Upper lobe of right lung (tissue), 1 donor: ENCODE data around the gene EEF1G. TPM values are rescaled to one million over a fixed set of nuclear protein-coding genes. Genes with fewer than 3 reads are reported as not detected.
"Not testable (repeated sequence)": the region's sequence is repeated elsewhere in the genome, so short reads cannot be mapped to it uniquely, and the experiment has no call there.

ENCODE experiments used
- ATAC-seq: fragments of 200-7000 bp; cut with Tn5 transposase; one replicate; pipeline ENCODE4 v1.9.1; 2020; ENCODE audit warnings: mild to moderate bottlenecking, moderate library complexity
- DNase-seq: peaks from one replicate; pipeline ENCODE4 v3.0.0-alpha.2; 2020
- H3K27ac ChIP-seq: fragments of 200-600 bp; one replicate; pipeline ENCODE4 v1.8.0; 2022
- H3K27me3 ChIP-seq: fragments of 200-600 bp; one replicate; pipeline ENCODE4 v1.8.0; 2022; ENCODE audit warnings: mild to moderate bottlenecking
- H3K36me3 ChIP-seq: fragments of 200-600 bp; one replicate; pipeline ENCODE4 v1.8.0; 2022
- H3K4me1 ChIP-seq: fragments of 200-600 bp; one replicate; pipeline ENCODE4 v1.8.0; 2022
- H3K4me3 ChIP-seq: fragments of 200-600 bp; one replicate; pipeline ENCODE4 v1.8.0; 2022; ENCODE audit warnings: mild to moderate bottlenecking
- H3K9me3 ChIP-seq: fragments of 200-600 bp; one replicate; pipeline ENCODE4 v1.8.0; 2022
- intact Hi-C: fragments of 100-400 bp; cut with DNase I; formaldehyde crosslinking; loops from one replicate; pipeline ENCODE4 v1.11.0; 2022
- total RNA-seq: library from RNA; stranded (reverse); fragmentation: NEBNext Ultra II Directional; extraction: Animal tissue kit (Norgen Biotek cat#: 25700); gene quantifications from one replicate; pipeline ENCODE4 v1.2.1, GENCODE V29; 2021
- TF ChIP-seq, protein P1 (sequence below): fragments of 200-600 bp; IDR thresholded peaks from one replicate; pipeline ENCODE4 v1.8.0; 2022; ENCODE audit warnings: antibody characterized with exemption
- donor health status: DM: no; HTN: yes; CAD: no; lungs with severe emphysema.

Gene EEF1G
- total RNA-seq, 1 donor from 2014 or later: 847 TPM

DNA sequence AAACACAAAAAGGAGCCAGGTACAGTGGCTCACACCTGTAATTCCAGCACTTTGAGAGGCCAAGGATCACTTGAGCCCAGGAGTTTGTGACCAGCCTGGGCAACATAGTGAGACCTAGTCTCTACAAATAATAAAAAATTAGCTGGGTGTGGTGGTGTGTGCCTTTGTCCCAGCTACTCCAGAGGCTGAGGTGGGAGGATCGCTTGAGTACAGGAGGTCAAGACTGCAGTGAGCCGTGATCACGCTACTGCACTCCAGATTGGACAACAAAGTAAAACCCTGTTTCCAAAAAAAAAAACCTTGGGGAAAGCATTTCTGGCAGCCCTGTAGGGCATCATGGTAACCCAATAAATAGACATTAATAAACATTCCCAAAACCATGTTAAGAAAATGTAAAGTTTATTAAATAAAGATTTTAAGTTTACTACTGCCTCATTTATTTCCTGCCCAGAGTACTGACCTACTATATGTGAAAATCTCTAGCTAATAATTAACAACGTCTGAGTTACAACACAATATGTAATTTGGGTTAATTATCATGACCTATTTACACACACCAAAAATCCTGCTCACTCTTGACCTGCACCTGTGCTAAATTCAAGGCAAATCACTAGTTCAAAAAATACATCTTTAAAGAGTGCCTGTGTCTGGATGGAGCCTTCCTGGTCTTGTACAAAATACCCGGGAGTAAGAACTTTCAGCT is 8.4 kb downstream of the EEF1G start:
- Histone ChIP-seq H3K9me3 (no peaks in the 10 kb centered on the region), H3K4me1 (peaks cover 9% of the 10 kb centered on the region), H3K27me3 (no peaks in the 10 kb centered on the region), H3K27ac (no peak overlapping the region), H3K4me3 (no peak overlapping the region), H3K36me3 (peaks cover 90% of the 10 kb centered on the region)
- intact Hi-C loops: loop anchor here (5.0 kb wide), 1 partner anchor 143 kb away; no protein-coding TSS in a partner anchor
- TF ChIP-seq, protein P1, sequence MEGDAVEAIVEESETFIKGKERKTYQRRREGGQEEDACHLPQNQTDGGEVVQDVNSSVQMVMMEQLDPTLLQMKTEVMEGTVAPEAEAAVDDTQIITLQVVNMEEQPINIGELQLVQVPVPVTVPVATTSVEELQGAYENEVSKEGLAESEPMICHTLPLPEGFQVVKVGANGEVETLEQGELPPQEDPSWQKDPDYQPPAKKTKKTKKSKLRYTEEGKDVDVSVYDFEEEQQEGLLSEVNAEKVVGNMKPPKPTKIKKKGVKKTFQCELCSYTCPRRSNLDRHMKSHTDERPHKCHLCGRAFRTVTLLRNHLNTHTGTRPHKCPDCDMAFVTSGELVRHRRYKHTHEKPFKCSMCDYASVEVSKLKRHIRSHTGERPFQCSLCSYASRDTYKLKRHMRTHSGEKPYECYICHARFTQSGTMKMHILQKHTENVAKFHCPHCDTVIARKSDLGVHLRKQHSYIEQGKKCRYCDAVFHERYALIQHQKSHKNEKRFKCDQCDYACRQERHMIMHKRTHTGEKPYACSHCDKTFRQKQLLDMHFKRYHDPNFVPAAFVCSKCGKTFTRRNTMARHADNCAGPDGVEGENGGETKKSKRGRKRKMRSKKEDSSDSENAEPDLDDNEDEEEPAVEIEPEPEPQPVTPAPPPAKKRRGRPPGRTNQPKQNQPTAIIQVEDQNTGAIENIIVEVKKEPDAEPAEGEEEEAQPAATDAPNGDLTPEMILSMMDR: no peak
- DNase-seq (no peak), ATAC-seq (no peak)

DNA sequence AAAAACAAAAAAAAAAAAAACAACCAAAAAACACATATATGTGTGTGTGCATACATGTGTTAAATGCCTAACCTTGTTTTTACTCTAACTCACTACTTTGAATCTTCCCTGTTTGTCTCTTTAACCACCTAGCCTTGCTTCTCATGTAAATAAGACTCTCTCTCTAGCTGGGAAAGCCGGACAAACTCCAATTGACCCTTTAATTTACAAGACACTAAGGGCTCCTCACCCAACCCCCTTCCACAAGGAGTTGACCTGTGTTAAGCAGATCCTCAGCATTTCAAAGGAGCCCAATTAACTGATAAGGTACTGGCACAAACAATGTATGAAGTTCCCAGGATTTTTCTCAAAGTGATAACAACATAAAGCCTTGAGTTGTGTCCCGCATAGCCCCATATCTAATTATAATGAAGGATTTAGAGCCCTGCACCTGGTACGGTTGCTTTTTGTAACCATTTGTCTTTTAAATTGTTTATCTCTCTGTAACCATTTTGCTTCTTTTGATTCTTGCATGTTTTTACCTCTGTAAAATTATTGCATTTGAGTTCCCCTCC is 11.9 kb downstream of the EEF1G start:
- Histone ChIP-seq H3K4me1 (peaks cover 37% of the 10 kb centered on the region), H3K27ac (peak overlapping the region; percentile 72), H3K36me3 (peaks cover 78% of the 10 kb centered on the region)
- H3K4me3 ChIP-seq, H3K27me3 ChIP-seq, ATAC-seq, intact Hi-C loops, DNase-seq, H3K9me3 ChIP-seq: not testable (repeated sequence)

DNA sequence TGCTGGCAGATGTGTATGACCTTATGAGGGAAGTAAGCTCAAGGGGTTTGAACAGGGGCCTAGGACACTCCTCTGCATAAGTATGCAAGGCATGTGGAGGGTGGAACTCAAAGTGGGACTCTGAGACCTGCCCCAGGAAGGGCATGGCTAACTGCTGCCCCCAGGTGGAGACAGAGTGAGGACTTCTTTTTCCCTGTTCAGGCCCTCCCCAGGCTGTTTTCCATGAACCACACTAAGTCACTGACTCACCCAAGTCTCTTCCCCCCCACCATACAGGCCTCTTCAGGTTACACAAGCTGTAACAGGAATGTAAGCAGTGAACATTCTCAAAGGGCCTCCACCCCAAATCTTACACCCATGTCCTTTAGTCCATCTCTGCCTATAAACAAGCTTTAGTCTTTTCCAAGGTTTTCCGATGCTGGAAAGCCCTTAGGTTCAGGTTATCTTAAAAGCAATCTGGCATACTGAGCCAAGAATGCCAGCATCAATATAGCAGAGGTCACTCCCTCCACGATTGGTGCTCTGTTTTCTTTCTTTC is 13.1 kb downstream of the EEF1G start:
- Histone ChIP-seq H3K36me3 (peaks cover 67% of the 10 kb centered on the region), H3K9me3 (no peaks in the 10 kb centered on the region), H3K27ac (peak overlapping the region; percentile 72), H3K4me1 (peaks cover 48% of the 10 kb centered on the region), H3K27me3 (no peaks in the 10 kb centered on the region), H3K4me3 (no peak overlapping the region)
- TF ChIP-seq, protein P1: peak; percentile 83
- DNase-seq (peak; percentile 88), ATAC-seq (peak; percentile 91)
- intact Hi-C loops: no loop called here

DNA sequence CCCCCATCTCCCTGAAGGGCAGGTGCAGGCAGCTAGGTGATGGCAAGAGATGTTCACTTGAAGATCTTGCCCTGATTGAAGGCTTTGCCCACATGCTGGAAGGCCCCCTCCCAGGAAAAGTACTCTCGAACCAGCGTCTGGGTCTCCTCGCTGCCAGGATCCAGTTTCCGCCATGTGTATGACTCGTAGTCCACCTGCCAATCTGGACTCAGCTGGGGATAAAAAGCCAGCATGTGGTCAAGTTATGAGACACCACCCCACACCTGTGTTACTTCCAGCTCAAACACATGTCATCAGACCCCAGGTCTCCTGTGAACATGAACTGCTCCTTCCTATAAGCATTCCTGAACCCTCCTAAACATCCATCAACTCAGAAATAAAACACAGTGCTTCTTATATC is 14.1 kb downstream of the EEF1G start:
- H3K9me3 ChIP-seq, intact Hi-C loops, DNase-seq, H3K27me3 ChIP-seq, ATAC-seq, H3K4me3 ChIP-seq: not testable (repeated sequence)
- Histone ChIP-seq H3K4me1 (peaks cover 58% of the 10 kb centered on the region), H3K27ac (peak overlapping the region; percentile 65), H3K36me3 (peaks cover 57% of the 10 kb centered on the region)

DNA sequence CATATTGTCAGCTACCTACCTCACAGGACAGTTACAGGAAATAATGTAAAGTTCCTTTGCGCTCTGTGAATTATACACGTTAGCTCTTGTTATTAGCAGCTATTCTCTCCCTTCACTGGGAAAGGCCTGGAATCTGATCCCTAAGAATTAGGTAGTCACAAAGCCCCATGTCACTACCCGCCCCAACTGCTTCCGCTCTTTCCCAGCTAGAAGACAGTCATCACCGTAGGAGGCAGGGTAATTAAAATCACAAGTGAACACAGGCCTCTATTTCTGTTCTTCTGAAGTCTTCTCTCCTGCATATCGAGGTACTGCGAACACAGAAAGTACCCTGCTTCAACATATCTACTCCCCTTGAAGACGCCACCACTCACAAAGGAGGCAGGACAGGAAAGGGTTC is 14.5 kb downstream of the EEF1G start:
- H3K36me3 ChIP-seq: peaks cover 54% of the 10 kb centered on the region
- no peak overlapping the region for H3K4me3 ChIP-seq
- no peaks in the 10 kb centered on the region for H3K9me3 ChIP-seq
- ATAC-seq (no peak), DNase-seq (no peak)
- TF ChIP-seq, protein P1: no peak
- H3K27ac ChIP-seq: peak overlapping the region; percentile 36
- peaks cover 62% of the 10 kb centered on the region for H3K4me1 ChIP-seq
- H3K27me3 ChIP-seq: no peaks in the 10 kb centered on the region
- intact Hi-C loops: no loop called here

DNA sequence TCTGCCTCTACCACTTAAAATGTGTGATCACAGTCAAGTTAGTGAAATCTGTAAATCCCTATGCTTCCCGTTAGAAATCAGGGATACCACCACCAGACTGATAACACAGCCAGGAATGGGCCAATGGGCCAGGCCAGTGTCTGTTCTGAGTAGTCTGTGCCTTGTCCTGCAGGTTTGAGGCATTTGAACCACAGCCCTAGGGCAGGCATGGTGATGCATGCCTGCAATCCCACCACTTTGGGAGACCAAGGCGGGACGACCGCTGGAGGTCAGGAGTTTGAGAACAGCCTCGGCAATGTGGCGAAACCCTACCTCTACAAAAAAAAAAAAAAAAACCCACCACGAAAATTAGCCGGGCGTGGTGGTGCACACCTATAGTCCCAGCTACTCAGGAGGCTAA is 15.0 kb downstream of the EEF1G start:
- no peak for DNase-seq
- Histone ChIP-seq H3K9me3 (no peaks in the 10 kb centered on the region), H3K4me1 (peaks cover 67% of the 10 kb centered on the region), H3K27ac (peak overlapping the region; percentile 17), H3K27me3 (no peaks in the 10 kb centered on the region), H3K36me3 (peaks cover 49% of the 10 kb centered on the region), H3K4me3 (no peak overlapping the region)
- intact Hi-C loops: no loop called here
- TF ChIP-seq, protein P1: no peak
- ATAC-seq: no peak
